DMS114 treated with DMSO at 0.1 percent for 48 hours (cell line): ENCODE results near the gene CDH19.

ENCODE experiments used
- DNase-seq: peaks from one replicate; lab custom pipeline; 2025; ENCODE audit not compliant: unreplicated experiment; lab: John Stamatoyannopoulos, UW

CDH19 gene

GRCh38 chr18:66603941-66604627 is at the start of gene CDH19:
Gene CDH19, minus strand, starts transcription at chr18:66604090. Its CDS starts 31,886 bp downstream, at chr18:66572204.
- DNase-seq, result no peak

- DNase-seq, result no peak
These were observed 43.8 kb upstream of the CDH19 start for GRCh38 chr18:66647671-66648070.

- DNase-seq, result no peak
These were observed 42.7 kb upstream of the CDH19 start for GRCh38 chr18:66646609-66647008.

- no peak for DNase-seq
These were observed 42.1 kb upstream of the CDH19 start for GRCh38 chr18:66645983-66646382.

- DNase-seq, result no peak
These were observed 37.2 kb upstream of the CDH19 start for GRCh38 chr18:66641056-66641455.

GRCh38 chr18:66640431-66640830 is 36.5 kb upstream of the CDH19 start:
- no peak for DNase-seq

GRCh38 chr18:66638856-66639629 is 35.2 kb upstream of the CDH19 start:
- no peak for DNase-seq

GRCh38 chr18:66635342-66635741 is 31.5 kb upstream of the CDH19 start:
- no peak for DNase-seq

GRCh38 chr18:66632756-66633155 is 28.9 kb upstream of the CDH19 start:
- DNase-seq, result no peak

- no peak for DNase-seq
These were observed 26.9 kb upstream of the CDH19 start for GRCh38 chr18:66630831-66631230.

GRCh38 chr18:66623821-66624220 is 19.9 kb upstream of the CDH19 start:
- DNase-seq, result no peak

GRCh38 chr18:66621816-66622576 is 18.1 kb upstream of the CDH19 start:
- no peak for DNase-seq

- DNase-seq, result no peak
These were observed 12.7 kb upstream of the CDH19 start for GRCh38 chr18:66616523-66616983.

GRCh38 chr18:66615176-66615575 is 11.3 kb upstream of the CDH19 start:
- no peak for DNase-seq

- DNase-seq, result no peak
These were observed 3.7 kb upstream of the CDH19 start for GRCh38 chr18:66607632-66608031.

GRCh38 chr18:66601649-66602048 is 2.2 kb downstream of the CDH19 start:
- DNase-seq, result no peak

- DNase-seq, result no peak
These were observed 4.7 kb downstream of the CDH19 start for GRCh38 chr18:66599190-66599589.

GRCh38 chr18:66587430-66587829 is 16.5 kb downstream of the CDH19 start:
- DNase-seq, result no peak

GRCh38 chr18:66582211-66582610 is 21.7 kb downstream of the CDH19 start:
- no peak for DNase-seq

- no peak for DNase-seq
These were observed 28.6 kb downstream of the CDH19 start for GRCh38 chr18:66575263-66575662.

GRCh38 chr18:66571845-66572244 is 32.0 kb downstream of the CDH19 start:
- no peak for DNase-seq

GRCh38 chr18:66566616-66567015 is 37.3 kb downstream of the CDH19 start:
- no peak for DNase-seq
